Right cardiac atrium (tissue), 5 donors: Measurements from ENCODE around the gene TTLL9. TPM values are rescaled to one million over a fixed set of nuclear protein-coding genes. Genes with fewer than 3 reads are reported as not detected.

Source experiments
- ATAC-seq, 2 donors: fragments of 200-7000 bp; cut with Tn5 transposase; one replicate each; pipeline versions ENCODE4 v1.8.0 to v1.9.1; 2020; ENCODE audit warnings: moderate library complexity in 2 of 2, mild to moderate bottlenecking in 1 of 2
- DNase-seq, 3 donors: peaks; one replicate each; pipeline ENCODE4 v3.0.0-alpha.2; 2020
- H3K27ac ChIP-seq: one replicate; pipeline ENCODE4 v1.5.1; 2013; ENCODE audit warnings: mild to moderate bottlenecking, low read length, control low read depth, moderate library complexity
- H3K27me3 ChIP-seq: one replicate; pipeline ENCODE4 v1.6.1; 2013; ENCODE audit not compliant: control insufficient read depth, insufficient read depth
- H3K4me1 ChIP-seq: one replicate; pipeline ENCODE4 v1.6.1; 2013; ENCODE audit warnings: low read length; ENCODE audit not compliant: control insufficient read depth, insufficient read depth
- H3K4me3 ChIP-seq: one replicate; pipeline ENCODE4 v1.5.1; 2013; ENCODE audit warnings: low read length, control low read depth
- H3K9me3 ChIP-seq: one replicate; pipeline ENCODE4 v1.6.1; 2013; ENCODE audit warnings: low read length; ENCODE audit not compliant: control insufficient read depth
- WGBS: extraction: QIAGEN DNeasy Blood & Tissue Kit; methylation state at CpG from one replicate; pipeline ENCODE4 v1.1.7; 2013; 5-methylcytosine and 5-hydroxymethylcytosine counted together
- intact Hi-C, 4 donors: fragments of 100-400 bp; cut with DNase I; formaldehyde crosslinking; loops; one replicate each; pipeline versions ENCODE4 v1.11.0 to v1.14.0; 2022 to 2023
- polyA plus RNA-seq: library from polyadenylated mRNA; stranded (reverse); fragments of 200-250 nt; gene quantifications from one replicate; pipeline ENCODE4 v1.2.3, GENCODE V29; 2013
- total RNA-seq, 4 donors: library from RNA; stranded (reverse); fragmentation: NEBNext Ultra II Directional; extraction: Animal tissue kit (Norgen Biotek cat#: 25700); gene quantifications; one replicate each; pipeline ENCODE4 v1.2.1, GENCODE V29; 2021
- donor health status: healthy with polysubstance abuse.
- donor health status: DM: no; HTN: yes; CAD: no.
- donor health status: DM: no; HTN: no; CAD: no.
- donor health status: DM: no; HTN: yes; CAD: no; lungs with severe emphysema.
- donor health status: DM: yes; HTN: yes; CAD: no.

The TTLL9 gene
- total and polyA plus RNA-seq, 5 donors = 0.14 to 0.19 (median 0.15) TPM; not detected in 2

DNA sequence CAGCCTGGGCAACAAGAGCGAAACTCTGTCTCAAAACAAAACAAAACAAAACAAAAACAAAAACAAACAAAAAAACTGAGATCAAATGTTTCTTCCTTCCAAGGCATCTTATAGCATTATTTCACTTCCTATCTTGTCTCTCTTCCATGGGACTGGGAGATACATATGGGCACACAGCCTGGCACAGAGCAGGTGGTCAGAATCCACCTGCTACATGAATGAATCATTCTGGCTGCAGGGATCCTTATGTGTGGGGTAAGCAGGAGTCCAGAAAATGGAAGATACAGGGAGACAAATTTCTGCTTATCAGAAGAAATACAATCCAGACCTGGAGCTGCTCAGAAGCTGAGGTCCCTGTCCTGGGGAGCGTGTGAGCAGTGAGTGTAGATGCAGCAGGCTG is 121.7 kb downstream of the TTLL9 start:
- WGBS = 90% methylated on average over 2 of the region's 2 CpGs
- DNase-seq = no peak
- intact Hi-C loops = no loop called here

More for the DNA sequence above, 121.7 kb downstream of the TTLL9 start:
- H3K4me3 ChIP-seq = no peak overlapping the region
- no peak for ATAC-seq
- H3K27me3 ChIP-seq = no peaks in the 10 kb centered on the region
- H3K4me1 ChIP-seq = no peaks in the 10 kb centered on the region
- H3K27ac ChIP-seq = no peak overlapping the region
- H3K9me3 ChIP-seq = no peaks in the 10 kb centered on the region

Other genes with a start within 250 kb of the TTLL9 start
- 10 to 100 TPM in 1 of 4 donors, 1 to 10 TPM in 3; 3.1 to 13.2 (median 9.0) TPM for gene COX4I2, start 232.7 kb upstream of the TTLL9 start, total RNA-seq
- gene COX4I2, start 232.7 kb upstream of the TTLL9 start, polyA plus RNA-seq = 29.5 TPM
- gene BCL2L1, start 147.8 kb upstream of the TTLL9 start, total RNA-seq = 10 to 100 TPM; 39.9 to 56.9 (median 46.1) TPM
- 46.0 TPM for gene BCL2L1, start 147.8 kb upstream of the TTLL9 start, polyA plus RNA-seq
- gene TPX2, start 131.3 kb upstream of the TTLL9 start, total RNA-seq = 1 to 10 TPM in 2 of 4 donors, under 1 TPM in 2; 0.67 to 2.5 (median 1.5) TPM
- gene TPX2, start 131.3 kb upstream of the TTLL9 start, polyA plus RNA-seq = 0.41 TPM
- gene MYLK2, start 51.3 kb upstream of the TTLL9 start, total RNA-seq = 1 to 10 TPM in 1 of 4 donors, under 1 TPM in 3; 0.51 to 2.0 (median 0.83) TPM
- 0.54 TPM for gene MYLK2, start 51.3 kb upstream of the TTLL9 start, polyA plus RNA-seq
- 1 to 10 TPM; 2.0 to 4.3 (median 3.5) TPM for gene FOXS1, start 25.0 kb upstream of the TTLL9 start, total RNA-seq
- 3.0 TPM for gene FOXS1, start 25.0 kb upstream of the TTLL9 start, polyA plus RNA-seq
- gene DUSP15, start 107 bp upstream of the TTLL9 start, total RNA-seq = 1 to 10 TPM; 6.6 to 8.3 (median 7.1) TPM
- gene DUSP15, start 107 bp upstream of the TTLL9 start, polyA plus RNA-seq = 11.0 TPM
- gene PDRG1, start 81.4 kb downstream of the TTLL9 start, total RNA-seq = 1 to 10 TPM; 7.4 to 8.8 (median 8.6) TPM
- 11.9 TPM for gene PDRG1, start 81.4 kb downstream of the TTLL9 start, polyA plus RNA-seq
- gene XKR7, start 97.5 kb downstream of the TTLL9 start, total RNA-seq = not detected
- gene XKR7, start 97.5 kb downstream of the TTLL9 start, polyA plus RNA-seq = under 0.01 TPM
- gene CCM2L, start 139.8 kb downstream of the TTLL9 start, total RNA-seq = 1 to 10 TPM; 5.6 to 9.6 (median 7.8) TPM
- 10.3 TPM for gene CCM2L, start 139.8 kb downstream of the TTLL9 start, polyA plus RNA-seq
- 1 to 10 TPM; 5.1 to 9.0 (median 7.8) TPM for gene HCK, start 181.6 kb downstream of the TTLL9 start, total RNA-seq
- gene HCK, start 181.6 kb downstream of the TTLL9 start, polyA plus RNA-seq = 2.2 TPM
- gene TM9SF4, start 239.1 kb downstream of the TTLL9 start, total RNA-seq = 10 to 100 TPM; 31.4 to 42.5 (median 35.0) TPM
- 20.2 TPM for gene TM9SF4, start 239.1 kb downstream of the TTLL9 start, polyA plus RNA-seq